DMS153 treated with DMSO at 0.1 percent for 48 hours (cell line): ENCODE results near the gene OPRL1.
"Not testable (repeated sequence)": the region's sequence is repeated elsewhere in the genome, so short reads cannot be mapped to it uniquely, and the experiment has no call there.

ENCODE experiments used
- DNase-seq: peaks from one replicate; lab custom pipeline; 2025; ENCODE audit not compliant: unreplicated experiment; lab: John Stamatoyannopoulos, UW

The OPRL1 gene

GRCh38 chr20:64114356-64114971, 34.6 kb downstream of the OPRL1 start:
- no peak for DNase-seq

- no peak for DNase-seq
Observed at GRCh38 chr20:64115171-64115911, 35.5 kb downstream of the OPRL1 start.

- no peak for DNase-seq
Observed at GRCh38 chr20:64116016-64116415, 36.1 kb downstream of the OPRL1 start.

DNA sequence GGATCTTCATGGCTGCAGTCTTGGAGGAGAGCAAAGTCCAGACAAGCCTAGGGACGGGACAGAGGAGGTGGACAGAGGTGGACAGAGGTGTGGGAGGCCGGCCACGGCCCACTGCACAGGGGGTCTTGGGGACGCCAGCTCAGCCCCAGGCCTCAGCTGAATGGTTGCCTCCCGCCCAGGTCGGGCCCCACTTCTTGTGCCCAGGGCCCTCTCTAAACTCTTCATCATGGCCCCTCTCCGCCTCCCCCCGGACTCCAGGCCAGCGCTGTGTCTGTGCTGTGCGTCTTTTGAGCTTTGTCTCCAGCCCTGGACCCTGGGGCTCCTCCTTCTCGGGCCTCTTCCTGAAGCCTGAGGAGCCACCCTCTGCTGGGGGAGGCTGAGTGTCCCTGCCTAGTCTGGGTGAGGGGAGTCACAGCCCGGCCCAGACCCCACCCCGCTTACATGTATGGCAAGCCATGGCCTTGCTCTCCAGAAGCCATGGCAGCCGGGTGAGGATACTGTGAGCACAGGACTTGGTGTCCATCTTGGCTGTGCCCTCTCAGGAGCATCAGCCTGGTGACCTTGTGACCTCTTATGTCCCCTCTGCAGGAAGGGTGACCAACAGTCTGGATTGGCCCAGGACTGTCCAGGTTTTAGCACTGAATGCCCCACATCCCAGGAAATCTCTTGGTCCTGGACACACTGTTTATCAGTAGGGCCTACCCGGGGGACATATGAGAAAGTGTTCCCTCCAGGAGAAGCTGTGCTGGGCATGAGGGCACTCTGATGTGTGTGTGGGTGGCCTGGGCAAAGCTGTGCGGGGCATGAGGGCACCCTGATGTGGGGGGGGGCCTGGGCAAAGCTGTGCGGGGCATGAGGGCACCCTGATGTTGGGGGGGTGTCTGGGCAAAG, 36.9 kb downstream of the OPRL1 start:
- no peak for DNase-seq

GRCh38 chr20:64117432-64117777, 37.5 kb downstream of the OPRL1 start:
- not testable (repeated sequence) for DNase-seq

DNA sequence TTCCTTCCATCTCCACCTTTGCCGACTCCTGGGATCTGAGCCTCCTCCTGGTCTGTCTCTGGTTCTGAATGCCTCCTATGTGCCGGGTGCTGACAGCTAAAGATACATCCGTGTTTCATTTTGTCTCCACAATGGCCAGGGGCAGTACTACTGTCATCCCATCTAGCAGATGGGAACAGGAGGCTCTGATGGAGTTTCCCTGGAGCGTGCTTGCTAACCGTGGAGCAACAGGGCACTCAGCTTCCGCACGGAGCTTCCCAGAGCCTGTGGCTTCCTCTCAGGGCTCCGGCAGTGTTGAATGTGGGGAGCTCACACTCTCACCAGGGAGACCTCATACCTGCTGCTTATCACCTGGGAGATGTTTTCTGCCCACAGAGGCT, 39.4 kb downstream of the OPRL1 start:
- DNase-seq = no peak

DNA sequence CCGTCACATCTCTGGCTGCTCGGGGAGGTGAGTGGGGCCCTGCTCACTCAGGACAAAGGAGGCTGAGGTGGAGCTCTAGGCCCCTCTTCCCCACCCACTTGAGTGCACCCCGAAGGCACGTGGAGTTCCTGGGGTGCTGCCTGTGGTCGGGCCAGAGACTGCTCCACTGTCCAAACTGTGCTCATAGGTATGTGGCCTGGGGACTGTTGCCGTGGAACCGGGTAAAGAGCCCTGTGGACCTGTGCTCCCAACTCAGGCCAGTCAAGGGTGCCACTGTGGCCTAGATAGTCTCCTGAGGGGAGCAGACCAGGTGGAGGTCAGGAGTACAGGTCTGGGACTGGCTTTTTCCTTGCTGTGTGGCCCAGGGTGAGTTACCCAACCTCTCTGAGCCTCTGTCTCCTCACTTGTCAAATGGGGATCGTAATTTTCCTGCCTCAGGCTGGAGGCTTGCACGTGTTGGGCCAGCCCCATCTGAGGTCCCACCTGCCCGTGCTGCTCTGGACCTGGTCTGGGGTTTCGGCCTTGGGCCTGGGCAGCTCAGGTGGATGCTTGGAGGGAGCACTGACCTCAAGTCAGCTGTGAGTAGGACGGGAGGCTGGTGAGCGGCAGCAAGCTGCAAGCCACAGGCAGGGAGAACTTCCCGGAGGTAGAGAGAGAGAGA, 39.9 kb downstream of the OPRL1 start:
- DNase-seq = no peak

DNA sequence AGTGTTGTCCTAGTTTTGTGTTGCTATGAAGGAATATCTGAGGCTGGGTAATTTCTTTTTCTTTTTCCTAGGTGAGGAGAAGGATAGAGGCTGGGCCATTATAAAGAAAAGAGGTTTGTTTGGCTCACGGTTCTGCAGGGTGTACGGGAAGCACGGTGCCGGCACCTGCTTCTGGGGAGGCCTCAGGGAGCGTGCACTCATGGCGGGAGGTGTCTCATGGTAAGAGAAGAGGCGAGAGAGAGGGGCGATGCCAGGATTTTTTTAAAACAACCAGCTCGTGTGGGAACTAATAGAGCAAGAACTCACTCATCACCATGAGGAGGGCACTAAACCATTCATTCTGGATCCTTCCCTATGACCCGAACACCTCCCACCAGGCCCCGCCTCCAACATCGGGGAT, 41.7 kb downstream of the OPRL1 start:
- DNase-seq = no peak

GRCh38 chr20:64122927-64123326, 43.0 kb downstream of the OPRL1 start:
- DNase-seq = not testable (repeated sequence)

- not testable (repeated sequence) for DNase-seq
Observed at GRCh38 chr20:64123517-64123916, 43.6 kb downstream of the OPRL1 start.

- DNase-seq = no peak
Observed at GRCh38 chr20:64129146-64129782, 49.4 kb downstream of the OPRL1 start.

DNA sequence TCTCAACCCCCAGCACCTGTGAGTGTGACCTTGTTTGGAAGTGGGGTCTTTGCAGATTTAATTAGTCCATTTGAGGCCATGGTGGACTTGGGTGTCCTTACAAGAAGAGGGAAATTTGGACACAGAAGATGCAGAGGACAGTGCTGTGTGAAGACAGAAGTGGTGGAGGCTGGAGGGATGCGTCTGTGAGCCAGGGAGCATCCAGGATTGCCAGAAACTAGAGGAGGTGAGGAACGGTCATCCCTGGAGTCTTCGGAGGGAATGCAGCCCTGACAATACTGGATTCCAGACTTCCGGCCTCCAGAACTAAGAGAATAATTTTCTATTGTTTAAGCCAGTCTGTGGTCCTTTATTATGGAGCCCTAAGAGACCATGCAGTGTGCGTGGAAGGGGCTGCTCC, 50.4 kb downstream of the OPRL1 start:
- DNase-seq = no peak

- DNase-seq = no peak
Observed at GRCh38 chr20:64130876-64131275, 51.0 kb downstream of the OPRL1 start.

DNA sequence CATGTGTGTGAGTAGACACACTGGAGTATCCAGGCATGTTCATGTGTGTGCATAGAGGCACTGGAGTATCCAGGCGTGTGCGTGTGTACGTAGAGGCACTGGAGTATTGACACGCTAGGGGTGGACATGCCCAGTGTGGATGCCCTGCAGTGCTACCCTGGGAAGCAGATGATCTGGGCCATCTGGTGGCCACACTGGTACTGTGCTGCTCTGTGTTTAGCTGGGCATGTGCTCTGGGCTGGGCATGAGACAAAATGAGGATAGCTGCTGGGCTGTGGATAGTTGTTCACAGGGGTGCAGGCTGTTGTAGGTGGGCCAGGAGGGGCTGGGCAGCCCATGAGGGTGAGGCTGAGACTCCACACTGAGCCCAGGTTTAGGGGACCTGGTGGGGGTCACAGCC, 51.5 kb downstream of the OPRL1 start:
- no peak for DNase-seq

- DNase-seq = no peak
Observed at GRCh38 chr20:64133951-64134407, 54.1 kb downstream of the OPRL1 start.

DNA sequence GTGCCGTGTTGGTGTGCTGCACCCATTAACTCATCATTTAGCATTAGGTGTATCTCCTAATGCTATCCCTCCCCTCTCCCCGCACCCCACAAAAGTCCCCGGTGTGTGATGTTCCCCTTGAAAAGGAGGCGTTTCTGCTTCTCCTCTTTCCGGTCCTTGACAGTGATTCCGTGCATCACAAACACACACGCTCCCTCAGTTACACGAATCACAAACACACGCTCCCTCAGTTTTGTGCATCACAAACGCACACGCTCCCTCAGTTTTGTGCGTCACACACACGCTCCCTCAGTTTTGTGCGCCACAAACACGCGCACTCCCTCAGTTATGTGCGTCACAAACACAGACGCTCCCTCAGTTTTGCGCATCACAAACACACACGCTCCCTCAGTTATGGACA, 54.9 kb downstream of the OPRL1 start:
- not testable (repeated sequence) for DNase-seq

DNA sequence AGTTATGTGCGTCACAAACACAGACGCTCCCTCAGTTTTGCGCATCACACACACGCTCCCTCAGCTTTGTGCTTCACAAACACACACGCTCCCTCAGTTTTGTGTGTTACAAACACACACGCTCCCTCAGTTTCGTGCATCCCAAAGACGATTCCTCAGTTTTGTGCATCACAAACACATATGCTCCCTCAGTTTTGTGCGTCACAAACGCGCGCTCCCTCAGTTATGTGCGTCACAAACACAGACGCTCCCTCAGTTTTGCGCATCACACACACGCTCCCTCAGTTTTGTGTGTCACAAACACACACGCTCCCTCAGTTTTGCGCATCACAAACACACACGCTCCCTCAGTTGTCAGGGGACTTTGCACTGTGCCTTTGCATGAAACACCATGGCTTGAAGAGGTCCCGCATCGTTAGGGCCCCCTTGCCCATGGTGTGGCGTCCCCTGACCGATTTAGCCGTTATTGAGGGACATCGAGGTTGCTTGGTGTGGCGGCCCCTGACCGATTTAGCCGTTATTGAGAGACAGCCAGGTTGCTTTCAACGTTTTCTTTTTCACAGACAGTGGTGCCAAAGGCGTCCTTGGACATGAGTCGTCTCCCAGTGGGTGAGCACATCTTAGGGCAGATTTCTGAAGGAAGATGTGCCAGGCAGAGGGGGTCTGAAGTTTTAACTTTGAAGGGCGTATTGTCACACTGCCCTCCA, 56.3 kb downstream of the OPRL1 start:
- no peak for DNase-seq

GRCh38 chr20:64137598-64138031, 57.7 kb downstream of the OPRL1 start:
- DNase-seq = no peak

DNA sequence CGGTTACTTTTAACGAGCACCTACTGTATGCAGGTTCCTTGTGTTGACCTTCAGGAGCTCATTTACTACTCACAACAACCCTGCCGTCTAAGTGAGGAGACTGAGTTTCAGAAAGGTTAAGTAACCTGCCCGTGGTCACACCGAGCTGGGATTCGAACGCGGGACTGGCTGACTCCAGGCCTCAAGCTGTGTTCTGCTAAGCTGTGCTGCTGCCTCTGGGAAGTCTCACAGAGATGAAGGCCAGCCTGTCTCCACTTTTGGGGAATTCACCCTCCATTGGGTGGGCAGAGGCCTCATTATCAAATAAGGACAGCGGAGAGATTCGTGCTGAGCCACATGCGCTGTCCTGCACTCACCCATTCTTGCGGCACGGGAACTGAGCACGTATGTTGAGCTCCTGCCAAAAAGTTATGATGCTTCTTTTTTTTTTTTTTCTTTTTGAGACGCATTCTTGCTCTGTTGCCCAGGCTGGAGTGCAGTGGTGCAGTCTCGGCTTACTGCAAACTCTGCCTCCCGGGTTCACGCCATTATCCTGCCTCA, 58.5 kb downstream of the OPRL1 start:
- no peak for DNase-seq
